HepG2 (cell line): ENCODE measurements around the gene TTC31. TPM values are rescaled to one million over a fixed set of nuclear protein-coding genes. Genes with fewer than 3 reads are reported as not detected.

ENCODE experiments used
- BCL6 ChIP-seq: IDR thresholded peaks from 2 replicates; pipeline ENCODE4 v1.6.1; 2016; ENCODE audit warnings: missing genetic modification reagents, missing compliant biosample characterization
- FOXJ3 ChIP-seq: sonication (generic); formaldehyde crosslinking; IDR thresholded peaks from 2 replicates; pipeline ENCODE4 v1.4.0; 2020; ENCODE audit warnings: missing genetic modification reagents, mild to moderate bottlenecking, borderline replicate concordance
- GATAD1 ChIP-seq: IDR thresholded peaks from 2 replicates; pipeline ENCODE4 v1.6.1; 2016; ENCODE audit warnings: missing genetic modification reagents, missing compliant biosample characterization
- GPBP1L1 ChIP-seq: sonication (generic); formaldehyde crosslinking; IDR thresholded peaks from 2 replicates; pipeline ENCODE4 v1.5.0; 2020; ENCODE audit warnings: mild to moderate bottlenecking, missing genetic modification reagents
- JUND ChIP-seq: sonication (generic); formaldehyde crosslinking; IDR thresholded peaks from 2 replicates; pipeline ENCODE4 v1.8.0; 2022; ENCODE audit warnings: mild to moderate bottlenecking, missing genetic modification reagents
- NFIC ChIP-seq: IDR thresholded peaks from 2 replicates; pipeline ENCODE4 v1.6.1; 2012; ENCODE audit warnings: mild to moderate bottlenecking, low read length, inconsistent platforms
- NPAS2 ChIP-seq: sonication (generic); formaldehyde crosslinking; IDR thresholded peaks from 2 replicates; pipeline ENCODE4 v1.8.0; 2022; ENCODE audit warnings: mild to moderate bottlenecking, missing genetic modification reagents, borderline replicate concordance
- RARG ChIP-seq: sonication (generic); formaldehyde crosslinking; IDR thresholded peaks from 2 replicates; pipeline ENCODE4 v1.4.0; 2020; ENCODE audit warnings: low read depth, mild to moderate bottlenecking, missing genetic modification reagents
- SKI ChIP-seq: fragments of 450-650 bp; IDR thresholded peaks from one replicate; pipeline ENCODE4 v1.6.1; 2018; ENCODE audit warnings: mild to moderate bottlenecking; ENCODE audit not compliant: partially characterized antibody
- TEAD3 ChIP-seq: optimal IDR thresholded peaks from 2 replicates; pipeline ENCODE3; 2016; ENCODE audit warnings: borderline replicate concordance
- ZBTB7A ChIP-seq: sonication (generic); formaldehyde crosslinking; IDR thresholded peaks from 2 replicates; pipeline ENCODE4 v1.8.0; 2022; ENCODE audit warnings: mild to moderate bottlenecking, missing genetic modification reagents
- ZIK1 ChIP-seq: sonication (generic); formaldehyde crosslinking; IDR thresholded peaks from 2 replicates; pipeline ENCODE4 v1.5.0; 2020; ENCODE audit warnings: mild to moderate bottlenecking, low read depth, missing genetic modification reagents, borderline replicate concordance
- ZNF34 ChIP-seq: sonication (generic); formaldehyde crosslinking; IDR thresholded peaks from 2 replicates; pipeline ENCODE4 v1.4.0; 2020; ENCODE audit warnings: mild to moderate bottlenecking, missing genetic modification reagents, borderline replicate concordance
- ZNF496 ChIP-seq: sonication (generic); formaldehyde crosslinking; IDR thresholded peaks from 2 replicates; pipeline ENCODE4 v1.8.1; 2023; ENCODE audit warnings: mild to moderate bottlenecking, moderate library complexity, missing genetic modification reagents; ENCODE audit not compliant: insufficient replicate concordance
- ZNF563 ChIP-seq: sonication (generic); formaldehyde crosslinking; IDR thresholded peaks from 2 replicates; pipeline ENCODE4 v1.8.0; 2022; ENCODE audit warnings: mild to moderate bottlenecking, moderate library complexity, missing genetic modification reagents
- polyA plus RNA-seq, 8 experiments: library from polyadenylated mRNA; depleted of rRNA in 3 of 8; stranded (reverse) in 7 of 8; unstranded in 1 of 8; fragments of >200 nt; fragmentation: Illumina TruSeq in 4 of 8; extraction: Trizol in 4 of 8; gene quantifications; 2 replicates each; pipeline versions ENCODE4 v1.2.1 to v1.2.3, GENCODE V29; 2011 to 2016; ENCODE audit warnings: low read depth in 4 of 8, missing spikeins in 1 of 8, mixed read lengths in 1 of 8; ENCODE audit not compliant: insufficient read depth in 1 of 8
- total RNA-seq, 5 experiments: library from RNA; depleted of rRNA; stranded (reverse); fragments of >200 nt; fragmentation: Illumina TruSeq; extraction: Trizol; gene quantifications; 2 replicates each; pipeline ENCODE4 v1.2.3, GENCODE V29; 2016; ENCODE audit warnings: low read depth in 1 of 5
- TF ChIP-seq, protein P1 (sequence below): sonication (generic); formaldehyde crosslinking; IDR thresholded peaks from 2 replicates; pipeline ENCODE4 v1.9.0; 2021; ENCODE audit warnings: mild to moderate bottlenecking, missing genetic modification reagents
- TF ChIP-seq, protein P2 (sequence below): sonication (generic); formaldehyde crosslinking; IDR thresholded peaks from 2 replicates; pipeline ENCODE4 v1.4.0; 2020; ENCODE audit warnings: missing genetic modification reagents

The TTC31 gene
- total and polyA plus RNA-seq, 2 of the 13 experiments (the other 11 are each of a cell fraction or from before 2014, with no cell fraction given), result 28.3 to 39.5 TPM

- TF ChIP-seq, protein P1, sequence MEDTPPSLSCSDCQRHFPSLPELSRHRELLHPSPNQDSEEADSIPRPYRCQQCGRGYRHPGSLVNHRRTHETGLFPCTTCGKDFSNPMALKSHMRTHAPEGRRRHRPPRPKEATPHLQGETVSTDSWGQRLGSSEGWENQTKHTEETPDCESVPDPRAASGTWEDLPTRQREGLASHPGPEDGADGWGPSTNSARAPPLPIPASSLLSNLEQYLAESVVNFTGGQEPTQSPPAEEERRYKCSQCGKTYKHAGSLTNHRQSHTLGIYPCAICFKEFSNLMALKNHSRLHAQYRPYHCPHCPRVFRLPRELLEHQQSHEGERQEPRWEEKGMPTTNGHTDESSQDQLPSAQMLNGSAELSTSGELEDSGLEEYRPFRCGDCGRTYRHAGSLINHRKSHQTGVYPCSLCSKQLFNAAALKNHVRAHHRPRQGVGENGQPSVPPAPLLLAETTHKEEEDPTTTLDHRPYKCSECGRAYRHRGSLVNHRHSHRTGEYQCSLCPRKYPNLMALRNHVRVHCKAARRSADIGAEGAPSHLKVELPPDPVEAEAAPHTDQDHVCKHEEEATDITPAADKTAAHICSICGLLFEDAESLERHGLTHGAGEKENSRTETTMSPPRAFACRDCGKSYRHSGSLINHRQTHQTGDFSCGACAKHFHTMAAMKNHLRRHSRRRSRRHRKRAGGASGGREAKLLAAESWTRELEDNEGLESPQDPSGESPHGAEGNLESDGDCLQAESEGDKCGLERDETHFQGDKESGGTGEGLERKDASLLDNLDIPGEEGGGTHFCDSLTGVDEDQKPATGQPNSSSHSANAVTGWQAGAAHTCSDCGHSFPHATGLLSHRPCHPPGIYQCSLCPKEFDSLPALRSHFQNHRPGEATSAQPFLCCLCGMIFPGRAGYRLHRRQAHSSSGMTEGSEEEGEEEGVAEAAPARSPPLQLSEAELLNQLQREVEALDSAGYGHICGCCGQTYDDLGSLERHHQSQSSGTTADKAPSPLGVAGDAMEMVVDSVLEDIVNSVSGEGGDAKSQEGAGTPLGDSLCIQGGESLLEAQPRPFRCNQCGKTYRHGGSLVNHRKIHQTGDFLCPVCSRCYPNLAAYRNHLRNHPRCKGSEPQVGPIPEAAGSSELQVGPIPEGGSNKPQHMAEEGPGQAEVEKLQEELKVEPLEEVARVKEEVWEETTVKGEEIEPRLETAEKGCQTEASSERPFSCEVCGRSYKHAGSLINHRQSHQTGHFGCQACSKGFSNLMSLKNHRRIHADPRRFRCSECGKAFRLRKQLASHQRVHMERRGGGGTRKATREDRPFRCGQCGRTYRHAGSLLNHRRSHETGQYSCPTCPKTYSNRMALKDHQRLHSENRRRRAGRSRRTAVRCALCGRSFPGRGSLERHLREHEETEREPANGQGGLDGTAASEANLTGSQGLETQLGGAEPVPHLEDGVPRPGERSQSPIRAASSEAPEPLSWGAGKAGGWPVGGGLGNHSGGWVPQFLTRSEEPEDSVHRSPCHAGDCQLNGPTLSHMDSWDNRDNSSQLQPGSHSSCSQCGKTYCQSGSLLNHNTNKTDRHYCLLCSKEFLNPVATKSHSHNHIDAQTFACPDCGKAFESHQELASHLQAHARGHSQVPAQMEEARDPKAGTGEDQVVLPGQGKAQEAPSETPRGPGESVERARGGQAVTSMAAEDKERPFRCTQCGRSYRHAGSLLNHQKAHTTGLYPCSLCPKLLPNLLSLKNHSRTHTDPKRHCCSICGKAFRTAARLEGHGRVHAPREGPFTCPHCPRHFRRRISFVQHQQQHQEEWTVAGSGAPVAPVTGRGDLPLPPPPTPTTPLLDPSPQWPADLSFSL (CRISPR knock-in tag), result peak; percentile 63; the same call in 1 of the 2 replicates
- TF ChIP-seq BCL6 (CRISPR knock-in tag) (no peak), RARG (0 out of 2 replicates have a peak, but pooled peaks have one; percentile 50), ZIK1 (CRISPR knock-in tag) (peak; percentile 77; the same call in 1 of the 2 replicates), ZNF563 (peak; percentile 90), ZNF496 (CRISPR knock-in tag) (no peak), GPBP1L1 (CRISPR knock-in tag) (no peak), FOXJ3 (CRISPR knock-in tag) (no peak), GATAD1 (CRISPR knock-in tag) (peak; percentile 81), JUND (CRISPR knock-in tag) (peak; percentile 55; the same call in 1 of the 2 replicates), TEAD3 (CRISPR knock-in tag) (peak; percentile 67), SKI (peak; percentile 48), ZBTB7A (peak; percentile 98), ZNF34 (CRISPR knock-in tag) (peak; percentile 77; the same call in 1 of the 2 replicates), NPAS2 (CRISPR knock-in tag) (no peak), NFIC (no peak)
- TF ChIP-seq, protein P2, sequence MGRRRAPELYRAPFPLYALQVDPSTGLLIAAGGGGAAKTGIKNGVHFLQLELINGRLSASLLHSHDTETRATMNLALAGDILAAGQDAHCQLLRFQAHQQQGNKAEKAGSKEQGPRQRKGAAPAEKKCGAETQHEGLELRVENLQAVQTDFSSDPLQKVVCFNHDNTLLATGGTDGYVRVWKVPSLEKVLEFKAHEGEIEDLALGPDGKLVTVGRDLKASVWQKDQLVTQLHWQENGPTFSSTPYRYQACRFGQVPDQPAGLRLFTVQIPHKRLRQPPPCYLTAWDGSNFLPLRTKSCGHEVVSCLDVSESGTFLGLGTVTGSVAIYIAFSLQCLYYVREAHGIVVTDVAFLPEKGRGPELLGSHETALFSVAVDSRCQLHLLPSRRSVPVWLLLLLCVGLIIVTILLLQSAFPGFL, result 0 out of 2 replicates have a peak, but pooled peaks have one; percentile 54
Observed at GRCh38 chr2:74502720-74503505, 20.0 kb downstream of the TTC31 start (continued).
